ENCODE data around the gene SPPL2B. TPM values are rescaled to one million over a fixed set of nuclear protein-coding genes. Genes with fewer than 3 reads are reported as not detected.

The SPPL2B gene
- total and polyA plus RNA-seq, 9 donors: 1.5 to 66.6 (median 47.9) TPM

- H3K27me3 ChIP-seq: no peaks in the 10 kb centered on the region
- H3K9me3 ChIP-seq: no peaks in the 10 kb centered on the region
- H3K36me3 ChIP-seq: no peaks in the 10 kb centered on the region
- WGBS, 3 donors: 92 to 97% (median 92%) methylated on average over 3 of the region's 3 CpGs
- no peak for DNase-seq
- H3K27ac ChIP-seq: no peak overlapping the region
- no peaks in the 10 kb centered on the region for H3K4me1 ChIP-seq (ENCODE audit: insufficient read depth)
- no peak for TF ChIP-seq CTCF (IDR thresholded peaks at IDR 0.05)
- TF ChIP-seq POLR2A (IDR thresholded peaks at IDR 0.05): no peak
- TF ChIP-seq EP300 (IDR thresholded peaks at IDR 0.05): no peak
- intact Hi-C loops (cut with DNase I): no loop called here
- H3K4me3 ChIP-seq: no peak overlapping the region
Measured at GRCh38 chr19:2357279-2358206, 29.1 kb downstream of the SPPL2B start.

DNA sequence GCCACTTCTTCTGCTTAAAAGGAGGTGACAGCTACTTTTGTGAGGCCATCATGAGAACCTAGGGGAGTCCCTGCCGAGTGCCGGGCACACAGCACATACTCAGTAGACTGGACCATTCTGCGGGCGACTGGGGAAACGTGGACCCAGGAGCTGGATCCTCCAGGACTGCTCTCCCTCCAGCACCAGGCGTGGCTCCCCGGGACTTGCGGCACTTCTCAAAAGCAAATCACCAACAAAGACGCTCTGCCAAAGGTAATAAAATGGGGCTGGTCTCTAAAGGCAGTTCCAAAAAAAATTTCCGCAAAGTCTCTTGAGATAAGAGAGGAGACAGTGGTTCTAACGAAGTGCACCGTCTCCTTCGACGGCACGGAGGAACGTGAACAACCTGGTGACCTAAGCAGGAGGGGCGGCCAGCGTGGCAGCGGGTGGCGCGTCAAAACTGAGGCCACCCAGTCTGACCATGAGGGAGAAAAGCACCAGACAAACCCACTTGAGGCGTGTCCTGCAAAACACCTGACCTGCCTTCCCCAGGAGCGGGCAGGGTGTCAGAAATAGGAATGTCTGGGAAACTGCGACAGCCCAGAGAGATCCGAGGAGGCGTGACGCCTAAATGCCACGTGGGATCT lies 30.2 kb downstream of the SPPL2B start:
- Histone ChIP-seq H3K36me3 (no peaks in the 10 kb centered on the region), H3K4me1 (ENCODE audit: insufficient read depth) (no peaks in the 10 kb centered on the region), H3K4me3 (no peak overlapping the region), H3K27ac (no peak overlapping the region), H3K27me3 (no peaks in the 10 kb centered on the region), H3K9me3 (no peaks in the 10 kb centered on the region)
- DNase-seq: no peak
- TF ChIP-seq EP300 (IDR thresholded peaks at IDR 0.05): no peak
- TF ChIP-seq POLR2A (IDR thresholded peaks at IDR 0.05): no peak
- TF ChIP-seq CTCF (IDR thresholded peaks at IDR 0.05): no peak
- intact Hi-C loops (cut with DNase I): no loop called here
- WGBS, 3 donors: 53 to 66% (median 63%) methylated on average over 28 of the region's 28 CpGs

DNA sequence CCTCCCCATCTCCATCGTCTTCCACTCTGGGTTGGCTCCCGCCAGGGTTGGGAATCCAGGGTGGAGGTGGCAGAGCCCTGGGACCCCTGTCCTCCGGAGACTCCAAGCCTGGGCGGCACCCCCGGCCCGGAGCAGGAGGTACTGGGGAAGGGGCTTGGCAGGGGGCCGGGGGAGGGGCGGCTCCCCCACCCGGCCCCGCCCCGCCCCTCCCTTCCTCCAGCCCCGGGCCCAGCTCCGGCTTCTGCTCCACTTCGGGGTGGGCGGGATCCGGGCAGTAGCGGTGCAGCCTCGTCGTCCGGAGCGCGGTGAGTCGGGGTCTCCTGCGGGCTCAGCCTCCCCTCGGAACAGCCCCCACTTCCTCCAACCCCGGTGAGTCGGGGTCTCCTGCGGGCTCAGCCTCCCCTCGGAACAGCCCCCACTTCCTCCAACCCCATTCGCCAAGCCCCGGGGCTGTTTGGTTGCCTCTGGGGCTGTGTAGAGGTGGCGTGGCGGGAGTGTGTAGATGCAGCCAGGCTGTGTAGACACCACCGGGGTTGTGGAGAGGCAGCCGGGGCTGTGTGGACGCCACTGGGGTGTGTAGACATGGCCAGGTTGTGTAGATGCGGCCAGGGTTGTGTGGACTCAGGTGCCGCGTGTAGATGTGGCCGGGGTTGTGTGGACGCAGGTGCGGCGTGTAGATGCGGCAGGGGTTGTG lies 31.7 kb downstream of the SPPL2B start, which contains the start of gene TMPRSS9:
TSS of gene TMPRSS9 (plus strand) at position 274 of the 694 bp plus-strand sequence. CDS start 29,521 bp downstream, outside the sequence.
- Histone ChIP-seq H3K4me3 (no peak within 1 kb of the TSS), H3K36me3 (no peaks in the 10 kb centered on the region), H3K4me1 (ENCODE audit: insufficient read depth) (no peaks in the 10 kb centered on the region), H3K27me3 (no peaks in the 10 kb centered on the region), H3K27ac (no peak within 1 kb of the TSS), H3K9me3 (no peaks in the 10 kb centered on the region)
- intact Hi-C loops (cut with DNase I): no loop called here
- 15 to 24% (median 18%) methylated on average over 38 to 44 of the region's 44 CpGs for WGBS, 3 donors
- peak in 1 of 5 donors; percentile 16 for DNase-seq
- TF ChIP-seq CTCF (IDR thresholded peaks at IDR 0.05): no peak
- TF ChIP-seq EP300 (IDR thresholded peaks at IDR 0.05): no peak
- TF ChIP-seq POLR2A (IDR thresholded peaks at IDR 0.05): no peak

DNA sequence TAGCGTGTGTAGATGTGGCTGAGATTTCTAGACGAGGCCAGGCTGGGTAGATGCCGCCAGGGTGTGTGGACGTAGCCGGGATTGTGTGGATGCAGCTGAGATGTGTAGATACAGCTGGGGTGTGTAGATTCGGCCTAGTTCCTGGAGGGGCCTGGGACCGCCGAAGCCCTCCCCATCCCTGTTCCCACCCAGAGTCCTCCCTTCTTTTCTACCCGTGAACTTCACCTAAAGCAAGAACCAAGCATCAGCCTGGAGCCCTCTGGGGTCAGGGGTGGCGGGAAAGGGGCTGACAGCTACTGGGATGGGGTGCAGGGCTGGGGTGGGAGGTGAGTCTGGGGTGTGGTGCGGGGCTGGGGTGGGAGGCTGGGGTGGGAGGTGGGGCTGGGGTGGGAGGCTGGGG lies 32.3 kb downstream of the SPPL2B start:
- no peaks in the 10 kb centered on the region for H3K9me3 ChIP-seq
- no peak for DNase-seq
- H3K4me3 ChIP-seq: no peak overlapping the region
- no peak for TF ChIP-seq CTCF (IDR thresholded peaks at IDR 0.05)
- TF ChIP-seq POLR2A (IDR thresholded peaks at IDR 0.05): no peak
- no peak for TF ChIP-seq EP300 (IDR thresholded peaks at IDR 0.05)
- no peak overlapping the region for H3K27ac ChIP-seq
- H3K4me1 ChIP-seq (ENCODE audit: insufficient read depth): no peaks in the 10 kb centered on the region
- H3K36me3 ChIP-seq: no peaks in the 10 kb centered on the region
- no peaks in the 10 kb centered on the region for H3K27me3 ChIP-seq
- WGBS, 3 donors: 51 to 72% (median 52%) methylated on average over 9 to 11 of the region's 11 CpGs
- intact Hi-C loops (cut with DNase I): no loop called here

All from ovary (tissue), 9 donors.